CD4-positive, alpha-beta T cell treated with Interleukin-12 subunit alpha and Interleukin-12 subunit beta, for 1 hour (primary cell): Measurements from ENCODE around the gene VAV3.

Source experiments
- DNase-seq: peaks from one replicate; pipeline ENCODE4 v3.0.0-alpha.2; 2020

VAV3 gene

DNA sequence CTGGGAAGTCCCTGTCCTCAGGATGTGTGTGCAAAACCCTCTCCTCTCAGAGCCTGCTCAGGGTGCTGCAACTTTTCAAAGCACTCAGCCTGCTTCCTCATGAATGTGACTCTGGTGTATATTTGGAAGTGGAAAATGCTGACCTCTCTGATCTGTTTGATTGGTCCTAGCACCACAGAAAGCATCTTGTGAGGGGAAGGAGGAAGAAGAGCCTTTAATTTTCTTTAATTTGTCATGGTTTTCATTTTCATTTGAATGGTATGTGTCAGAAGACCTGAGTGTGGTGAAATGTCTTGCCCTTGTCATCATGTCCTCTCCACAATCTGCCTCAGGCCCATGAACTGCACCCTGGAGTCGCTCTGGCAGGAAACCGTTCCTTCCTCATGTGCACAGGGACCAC lies 440.7 kb downstream of the VAV3 start:
- no peak for DNase-seq

DNA sequence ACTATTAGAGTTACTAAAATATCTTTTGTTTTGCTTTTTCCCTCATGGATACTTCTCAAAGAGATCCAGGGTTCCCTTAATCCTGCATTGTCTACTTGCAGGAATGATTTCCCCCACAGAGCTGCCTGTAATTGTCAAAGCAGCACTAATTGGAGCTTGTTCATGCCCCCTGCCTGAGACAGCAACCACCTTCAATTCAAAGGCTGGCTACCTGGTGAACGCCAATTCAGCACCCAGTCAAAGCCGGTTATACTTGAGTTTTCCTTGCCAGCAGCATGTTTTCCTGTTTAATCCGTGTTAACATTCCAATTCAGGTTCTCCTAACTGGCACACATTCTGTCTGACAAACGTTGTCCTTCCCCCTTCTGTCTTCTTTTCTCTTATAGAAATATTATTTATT lies 441.2 kb downstream of the VAV3 start:
- DNase-seq = no peak

DNA sequence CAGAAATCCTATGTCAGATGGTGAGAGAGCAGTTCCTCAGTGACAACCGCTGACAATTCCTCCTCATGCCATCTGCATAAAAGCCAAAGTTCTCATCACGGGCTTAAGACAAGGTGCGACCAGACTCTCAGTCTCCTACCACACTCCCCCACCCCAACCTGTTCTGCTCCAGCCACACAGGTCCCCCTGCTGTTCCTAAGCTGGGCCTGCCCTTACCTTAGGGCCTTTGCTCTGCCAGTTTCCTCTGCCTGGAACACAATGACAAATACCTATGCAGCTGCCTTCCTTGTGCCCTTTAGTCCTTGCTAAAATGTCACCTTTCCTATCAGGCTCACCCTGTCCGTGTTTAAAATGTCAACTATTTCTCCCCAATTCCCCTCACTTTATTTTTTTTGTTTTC lies 441.9 kb downstream of the VAV3 start:
- DNase-seq = no peak
